ENCODE results near the gene APOC4.

APOC4 gene

DNA sequence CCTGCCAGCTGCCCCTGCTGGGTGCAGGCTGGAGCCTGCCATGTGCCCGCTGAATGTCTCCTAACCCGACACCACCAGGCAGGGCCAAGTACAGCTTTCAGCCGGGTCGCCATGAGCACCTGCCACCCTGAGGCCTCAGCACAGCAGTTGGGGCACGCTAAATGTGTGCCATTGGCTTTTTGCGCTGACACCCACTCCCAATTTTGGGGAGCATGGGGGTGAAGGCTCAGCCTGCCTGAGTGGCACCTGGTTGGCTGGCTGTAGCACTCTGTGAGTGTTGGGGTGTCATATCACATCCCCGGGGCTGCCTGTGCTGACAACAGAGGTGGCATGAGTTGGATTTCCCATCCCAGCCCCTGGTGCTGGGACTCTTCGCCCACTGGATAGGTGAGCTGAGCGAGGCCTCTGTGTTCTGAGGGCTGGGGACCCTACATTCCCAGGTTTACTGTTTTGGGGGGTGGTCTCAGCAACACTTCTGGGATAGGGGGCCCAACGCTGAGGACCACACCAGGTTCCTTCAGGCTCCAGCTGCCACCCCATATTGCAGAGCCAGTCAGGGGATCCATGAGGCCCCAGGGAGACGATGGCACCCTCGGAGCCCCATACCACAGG lies 52.0 kb downstream of the APOC4 start:
- DNase-seq (ENCODE audit: low read depth in 2 of 2) = no peak

Measured in stimulated activated CD4-positive, alpha-beta T cell treated with anti-CD3 and anti-CD28 coated beads, Interleukin-15, amount 100 ng/mL, for 48 hours (primary cell).